Kidney (tissue), 14 donors: ENCODE results near the gene EZR. TPM values are rescaled to one million over a fixed set of nuclear protein-coding genes. Genes with fewer than 3 reads are reported as not detected.
A peak's percentile ranks its signal among the peaks of the same experiment; 100 is the strongest.

Experiments
- DNase-seq, 5 donors: peaks; one replicate each; pipeline ENCODE4 v3.0.0-alpha.2; 2013 to 2020
- FAIRE-seq: peaks from 2 replicates; lab custom pipeline; 2012; peaks lifted over from hg19 to GRCh38; lab: Jason Lieb, UNC
- H3K27ac ChIP-seq, 2 donors: one replicate each; pipeline ENCODE4 v1.7.0; 2013; ENCODE audit warnings: low read depth in 2 of 2, low read length in 2 of 2, inconsistent platforms in 1 of 2
- H3K27me3 ChIP-seq: one replicate; pipeline ENCODE4 v1.7.1; 2013; ENCODE audit warnings: low read length, inconsistent platforms; ENCODE audit not compliant: control insufficient read depth, insufficient read depth
- H3K36me3 ChIP-seq, 3 donors: one replicate each; pipeline versions ENCODE4 v1.7.0 to v1.7.1; 2013; ENCODE audit warnings: low read length in 3 of 3, control low read depth in 1 of 3, inconsistent platforms in 1 of 3; ENCODE audit not compliant: insufficient read depth in 3 of 3, control insufficient read depth in 2 of 3
- H3K4me1 ChIP-seq, 3 donors: one replicate each; pipeline versions ENCODE4 v1.7.0 to v1.7.1; 2013; ENCODE audit warnings: low read length in 3 of 3, inconsistent platforms in 1 of 3, low read depth in 1 of 3; ENCODE audit not compliant: control insufficient read depth in 2 of 3, insufficient read depth in 2 of 3
- H3K4me3 ChIP-seq, 3 donors: one replicate each; pipeline versions ENCODE4 v1.7.0 to v1.8.1; 2013; ENCODE audit warnings: low read length in 3 of 3, control low read depth in 1 of 3, inconsistent platforms in 1 of 3
- H3K9ac ChIP-seq, 3 donors: one replicate each; pipeline versions ENCODE4 v1.7.0 to v1.7.1; 2013; ENCODE audit warnings: low read length in 3 of 3, control low read depth in 1 of 3, inconsistent platforms in 1 of 3
- H3K9me3 ChIP-seq, 3 donors: one replicate each; pipeline versions ENCODE4 v1.7.0 to v1.7.1; 2013; ENCODE audit warnings: low read length in 3 of 3, control low read depth in 1 of 3, inconsistent platforms in 1 of 3; ENCODE audit not compliant: control insufficient read depth in 2 of 3, insufficient read depth in 1 of 3
- intact Hi-C: fragments of 100-400 bp; cut with DNase I; formaldehyde crosslinking; loops from one replicate; pipeline ENCODE4 v1.11.1; 2022
- polyA plus RNA-seq: library from polyadenylated mRNA; stranded (reverse); fragments of 350-450 nt; fragmentation: Illumina TruSeq; extraction: RNeasy Lipid Tissue Mini Kit (QIAGEN cat#74804); gene quantifications from one replicate; pipeline ENCODE4 v1.2.3, GENCODE V29; 2014; ENCODE audit warnings: low read depth, low replicate concordance; ENCODE audit not compliant: insufficient read depth
- total RNA-seq: library from RNA; stranded (reverse); fragmentation: NEBNext Ultra II Directional; extraction: Animal tissue kit (Norgen Biotek cat#: 25700); gene quantifications from one replicate; pipeline ENCODE4 v1.2.1, GENCODE V29; 2021
- TF ChIP-seq, protein P1 (sequence below): IDR thresholded peaks from 3 replicates; pipeline ENCODE4 v1.5.1; 2012; ENCODE audit warnings: mild to moderate bottlenecking, moderate library complexity, borderline replicate concordance; ENCODE audit not compliant: insufficient read depth; ENCODE audit errors: extremely low read depth
- donor health status: control.
- donor health status: control.
- donor health status: control.
- donor health status: control.
- donor health status: control.
- donor health status: DM: yes; HTN: yes; CAD: no.
- donor health status: Normal renal cell carcinoma (clear cell type).

Gene EZR
- total and polyA plus RNA-seq, 2 donors from 2014 or later: 154 to 636 TPM

DNA sequence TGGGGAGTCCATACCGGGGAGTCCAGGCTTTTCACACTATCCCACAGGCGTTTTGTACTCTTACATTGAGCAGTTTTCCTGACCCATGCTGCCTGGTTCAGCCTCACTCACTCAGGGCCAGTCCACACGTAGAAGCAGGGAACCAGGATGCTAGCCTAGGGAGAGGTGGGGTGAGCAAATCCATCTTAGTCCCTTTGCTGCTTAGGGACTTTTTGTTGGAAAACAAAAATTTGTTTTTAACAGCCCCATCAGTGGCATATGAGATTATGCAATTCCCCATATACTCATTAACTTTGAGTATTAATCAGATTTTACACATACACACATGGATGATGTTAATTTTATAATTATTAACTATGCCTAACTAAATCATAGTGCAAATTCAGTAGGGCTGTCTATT is 84.2 kb downstream of the EZR start:
- Histone ChIP-seq H3K9me3 (peaks cover 0 to 5% (median 2%) of the 10 kb centered on the region in 3 donors), H3K4me3 (no peak overlapping the region), H3K27ac (peak overlapping the region; percentile 5 to 48), H3K27me3 (no peaks in the 10 kb centered on the region), H3K4me1 (peaks cover 0 to 3% (median 0%) of the 10 kb centered on the region in 3 donors), H3K9ac (no peak overlapping the region), H3K36me3 (no peaks in the 10 kb centered on the region)
- FAIRE-seq (no peak), DNase-seq (no peak)
- TF ChIP-seq, protein P1, sequence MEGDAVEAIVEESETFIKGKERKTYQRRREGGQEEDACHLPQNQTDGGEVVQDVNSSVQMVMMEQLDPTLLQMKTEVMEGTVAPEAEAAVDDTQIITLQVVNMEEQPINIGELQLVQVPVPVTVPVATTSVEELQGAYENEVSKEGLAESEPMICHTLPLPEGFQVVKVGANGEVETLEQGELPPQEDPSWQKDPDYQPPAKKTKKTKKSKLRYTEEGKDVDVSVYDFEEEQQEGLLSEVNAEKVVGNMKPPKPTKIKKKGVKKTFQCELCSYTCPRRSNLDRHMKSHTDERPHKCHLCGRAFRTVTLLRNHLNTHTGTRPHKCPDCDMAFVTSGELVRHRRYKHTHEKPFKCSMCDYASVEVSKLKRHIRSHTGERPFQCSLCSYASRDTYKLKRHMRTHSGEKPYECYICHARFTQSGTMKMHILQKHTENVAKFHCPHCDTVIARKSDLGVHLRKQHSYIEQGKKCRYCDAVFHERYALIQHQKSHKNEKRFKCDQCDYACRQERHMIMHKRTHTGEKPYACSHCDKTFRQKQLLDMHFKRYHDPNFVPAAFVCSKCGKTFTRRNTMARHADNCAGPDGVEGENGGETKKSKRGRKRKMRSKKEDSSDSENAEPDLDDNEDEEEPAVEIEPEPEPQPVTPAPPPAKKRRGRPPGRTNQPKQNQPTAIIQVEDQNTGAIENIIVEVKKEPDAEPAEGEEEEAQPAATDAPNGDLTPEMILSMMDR: no peak
- intact Hi-C loops: no loop called here

DNA sequence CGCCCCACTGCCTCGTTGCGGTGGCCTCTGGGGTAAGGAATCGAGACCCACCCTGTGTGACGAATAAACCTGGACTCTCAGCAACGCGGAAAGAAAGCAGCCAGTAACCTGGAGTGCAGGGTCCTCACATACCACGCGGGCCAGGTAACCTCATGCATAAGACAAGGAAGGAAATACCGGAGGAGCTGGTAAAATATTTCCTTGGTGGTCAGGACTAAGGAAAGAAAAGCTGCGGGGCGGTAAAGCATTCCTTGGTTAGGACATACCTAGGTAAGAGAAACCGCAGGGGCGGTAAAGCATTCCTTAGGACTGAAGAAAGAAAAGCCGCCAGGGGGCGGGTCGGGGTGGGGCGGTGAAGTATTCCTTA is 88.6 kb downstream of the EZR start:
- no peak overlapping the region for H3K9ac ChIP-seq
- intact Hi-C loops: no loop called here
- FAIRE-seq: no peak
- no peaks in the 10 kb centered on the region for H3K9me3 ChIP-seq
- H3K4me1 ChIP-seq: peaks cover 0 to 3% (median 0%) of the 10 kb centered on the region in 3 donors
- H3K4me3 ChIP-seq: no peak overlapping the region
- no peaks in the 10 kb centered on the region for H3K27me3 ChIP-seq
- TF ChIP-seq, protein P1: no peak
- H3K36me3 ChIP-seq: no peaks in the 10 kb centered on the region
- no peak overlapping the region for H3K27ac ChIP-seq
- DNase-seq: no peak

DNA sequence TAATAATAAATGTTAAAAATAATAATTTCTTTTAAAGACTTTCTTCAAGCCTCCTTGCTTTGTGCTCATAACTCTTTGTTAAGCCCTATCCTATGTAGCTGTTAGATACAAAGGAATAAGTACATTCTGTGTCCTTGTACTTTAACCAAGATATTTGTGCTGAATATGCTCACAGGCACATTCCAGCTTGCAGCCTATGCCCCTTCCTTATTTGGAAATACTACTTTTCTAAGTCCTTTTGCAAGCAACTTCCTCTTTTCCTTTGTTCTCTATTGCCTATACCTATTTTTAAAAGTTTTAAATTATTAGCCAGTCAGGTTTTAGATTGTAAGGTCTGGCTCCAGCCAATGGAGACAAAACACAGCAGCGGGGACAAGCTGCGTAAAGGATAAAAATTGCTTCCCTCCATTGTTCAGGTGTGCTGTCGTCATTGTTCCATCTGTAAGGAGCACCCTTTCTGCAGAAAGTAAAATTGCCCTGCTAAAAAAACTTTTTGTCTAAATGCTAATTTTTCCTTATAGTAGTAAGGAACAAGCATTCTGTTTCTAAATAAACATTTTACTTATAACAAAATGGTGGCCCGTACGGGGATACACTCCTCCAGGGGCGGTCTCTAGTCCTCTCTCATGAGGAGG is 89.1 kb downstream of the EZR start:
- H3K36me3 ChIP-seq: no peaks in the 10 kb centered on the region
- no peak overlapping the region for H3K27ac ChIP-seq
- intact Hi-C loops: no loop called here
- peaks cover 0 to 3% (median 0%) of the 10 kb centered on the region in 3 donors for H3K4me1 ChIP-seq
- FAIRE-seq (no peak), DNase-seq (no peak)
- TF ChIP-seq, protein P1: no peak
- H3K9me3 ChIP-seq: no peaks in the 10 kb centered on the region
- no peaks in the 10 kb centered on the region for H3K27me3 ChIP-seq
- H3K9ac ChIP-seq: no peak overlapping the region
- H3K4me3 ChIP-seq: no peak overlapping the region

DNA sequence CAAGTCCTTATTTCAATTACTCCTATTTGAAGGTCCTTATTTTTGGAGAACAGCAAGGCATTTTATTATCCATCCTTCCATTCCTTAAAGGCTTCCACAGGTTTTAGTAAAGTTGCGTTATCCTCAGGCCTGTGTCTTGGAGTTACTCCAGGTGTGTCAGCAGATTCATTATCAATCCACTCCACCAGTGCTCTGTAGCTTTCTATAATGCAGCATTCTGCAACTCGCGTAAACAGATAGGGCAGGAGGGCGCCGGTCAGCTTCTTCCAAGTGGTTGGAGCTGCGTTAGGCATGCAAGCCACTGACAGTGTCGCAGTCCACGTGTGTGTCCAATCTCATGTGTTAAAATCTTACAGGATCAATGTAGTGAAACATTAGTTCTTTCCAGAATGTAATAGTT is 93.5 kb downstream of the EZR start:
- no peaks in the 10 kb centered on the region for H3K4me1 ChIP-seq
- DNase-seq (no peak), FAIRE-seq (no peak)
- no peak overlapping the region for H3K4me3 ChIP-seq
- H3K27ac ChIP-seq: no peak overlapping the region
- no peaks in the 10 kb centered on the region for H3K27me3 ChIP-seq
- H3K9me3 ChIP-seq: no peaks in the 10 kb centered on the region
- intact Hi-C loops: no loop called here
- no peak overlapping the region for H3K9ac ChIP-seq
- TF ChIP-seq, protein P1: no peak
- no peaks in the 10 kb centered on the region for H3K36me3 ChIP-seq
